ENCODE measurements around the gene PCGF1. TPM values are rescaled to one million over a fixed set of nuclear protein-coding genes. Genes with fewer than 3 reads are reported as not detected.

The PCGF1 gene
- total and polyA plus RNA-seq, 8 donors = 20.4 to 33.6 (median 24.1) TPM

- H3K27ac ChIP-seq = no peak within 1 kb of the TSS
Measured at GRCh38 chr2:74514368-74515270, 7.1 kb upstream of the PCGF1 start, which contains the start of gene TLX2. TSS of gene TLX2 (plus strand) at chr2:74514450. CDS start at chr2:74514807, 357 bp downstream.

GRCh38 chr2:74513605-74514367, 6.3 kb upstream of the PCGF1 start:
- ATAC-seq = no peak
- Histone ChIP-seq H3K27ac (no peak overlapping the region), H3K27me3 (peaks cover 95 to 100% of the 10 kb centered on the region in 2 donors)

More at GRCh38 chr2:74514368-74515270, 7.1 kb upstream of the PCGF1 start, which contains the start of gene TLX2:
- peaks cover 11 to 35% of the 10 kb centered on the region in 2 donors for H3K4me1 ChIP-seq
- H3K4me3 ChIP-seq = no peak within 1 kb of the TSS
- DNase-seq (no peak), ATAC-seq (no peak)
- no peaks in the 10 kb centered on the region for H3K36me3 ChIP-seq
- intact Hi-C loops (cut with DNase I) = no loop called here
- H3K9me3 ChIP-seq = no peaks in the 10 kb centered on the region
- H3K27me3 ChIP-seq = peaks cover 92 to 100% of the 10 kb centered on the region in 2 donors
- TF ChIP-seq, protein P1, sequence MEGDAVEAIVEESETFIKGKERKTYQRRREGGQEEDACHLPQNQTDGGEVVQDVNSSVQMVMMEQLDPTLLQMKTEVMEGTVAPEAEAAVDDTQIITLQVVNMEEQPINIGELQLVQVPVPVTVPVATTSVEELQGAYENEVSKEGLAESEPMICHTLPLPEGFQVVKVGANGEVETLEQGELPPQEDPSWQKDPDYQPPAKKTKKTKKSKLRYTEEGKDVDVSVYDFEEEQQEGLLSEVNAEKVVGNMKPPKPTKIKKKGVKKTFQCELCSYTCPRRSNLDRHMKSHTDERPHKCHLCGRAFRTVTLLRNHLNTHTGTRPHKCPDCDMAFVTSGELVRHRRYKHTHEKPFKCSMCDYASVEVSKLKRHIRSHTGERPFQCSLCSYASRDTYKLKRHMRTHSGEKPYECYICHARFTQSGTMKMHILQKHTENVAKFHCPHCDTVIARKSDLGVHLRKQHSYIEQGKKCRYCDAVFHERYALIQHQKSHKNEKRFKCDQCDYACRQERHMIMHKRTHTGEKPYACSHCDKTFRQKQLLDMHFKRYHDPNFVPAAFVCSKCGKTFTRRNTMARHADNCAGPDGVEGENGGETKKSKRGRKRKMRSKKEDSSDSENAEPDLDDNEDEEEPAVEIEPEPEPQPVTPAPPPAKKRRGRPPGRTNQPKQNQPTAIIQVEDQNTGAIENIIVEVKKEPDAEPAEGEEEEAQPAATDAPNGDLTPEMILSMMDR (IDR thresholded peaks at IDR 0.05) = no peak

GRCh38 chr2:74512744-74513604, 5.5 kb upstream of the PCGF1 start:
- intact Hi-C loops (cut with DNase I) = no loop called here
- ATAC-seq (no peak), DNase-seq (no peak)
- TF ChIP-seq, protein P1 (IDR thresholded peaks at IDR 0.05) = no peak
- no peaks in the 10 kb centered on the region for H3K36me3 ChIP-seq
- no peaks in the 10 kb centered on the region for H3K9me3 ChIP-seq
- peaks cover 91 to 100% of the 10 kb centered on the region in 2 donors for H3K27me3 ChIP-seq
- H3K4me1 ChIP-seq = peaks cover 17 to 40% of the 10 kb centered on the region in 2 donors
- no peak overlapping the region for H3K27ac ChIP-seq
- no peak overlapping the region for H3K4me3 ChIP-seq

More at GRCh38 chr2:74513605-74514367, 6.3 kb upstream of the PCGF1 start:
- no peak overlapping the region for H3K4me3 ChIP-seq
- no peaks in the 10 kb centered on the region for H3K36me3 ChIP-seq
- no peaks in the 10 kb centered on the region for H3K9me3 ChIP-seq
- no peak for DNase-seq
- TF ChIP-seq, protein P1 (IDR thresholded peaks at IDR 0.05) = no peak
- intact Hi-C loops (cut with DNase I) = no loop called here
- H3K4me1 ChIP-seq = peaks cover 11 to 35% of the 10 kb centered on the region in 2 donors

- H3K27me3 ChIP-seq = peaks cover 75 to 83% of the 10 kb centered on the region in 2 donors
- intact Hi-C loops (cut with DNase I) = no loop called here
- TF ChIP-seq, protein P1 (IDR thresholded peaks at IDR 0.05) = no peak
Measured at GRCh38 chr2:74511104-74511989, 3.9 kb upstream of the PCGF1 start.

More at GRCh38 chr2:74511104-74511989, 3.9 kb upstream of the PCGF1 start:
- peaks cover 16 to 42% of the 10 kb centered on the region in 2 donors for H3K4me1 ChIP-seq
- no peak overlapping the region for H3K27ac ChIP-seq
- no peak for ATAC-seq
- DNase-seq = no peak
- no peaks in the 10 kb centered on the region for H3K9me3 ChIP-seq
- no peak overlapping the region for H3K4me3 ChIP-seq
- peaks cover 0 to under 1% of the 10 kb centered on the region in 2 donors for H3K36me3 ChIP-seq

Measured in left lung (tissue), 10 donors.